ENCODE measurements around the gene PHOSPHO2.

DNA sequence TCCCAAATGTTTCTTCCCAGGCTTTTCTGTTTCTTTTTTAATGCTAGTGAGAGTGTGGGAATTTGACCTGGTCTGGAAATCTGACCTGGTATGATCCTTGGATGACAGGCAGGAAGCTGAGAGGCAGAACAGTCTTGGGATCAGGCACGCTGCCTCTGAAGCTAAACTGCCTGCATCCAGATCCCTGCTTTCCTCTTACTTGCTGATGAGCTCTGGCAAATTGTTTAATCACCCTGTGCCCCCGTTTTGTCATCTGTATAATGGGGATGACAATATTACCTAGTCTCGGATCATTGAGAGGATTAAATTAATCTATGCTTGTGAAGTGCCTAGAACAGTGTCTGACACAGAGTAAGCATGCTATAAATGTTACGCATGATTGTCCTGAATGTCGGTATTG, 42.6 kb downstream of the PHOSPHO2 start:
- TF ChIP-seq CTCF (conservative IDR thresholded peaks at IDR 0.05; ENCODE audit: low read depth, low read length), result no peak
- TF ChIP-seq EZH2 (IDR thresholded peaks at IDR 0.05; ENCODE audit: borderline replicate concordance, low read depth, low read length, poor library complexity, severe bottlenecking), result no peak
